H1 (cell line): Measurements from ENCODE around the gene IL1RAP. TPM values are rescaled to one million over a fixed set of nuclear protein-coding genes. Genes with fewer than 3 reads are reported as not detected.
A peak's percentile ranks its signal among the peaks of the same experiment; 100 is the strongest.

Experiments used
- CTCF ChIA-PET: fragments of 300-600 bp; sonication (Branson Sonifier 250); formaldehyde crosslinking; loops from one replicate; lab custom pipeline; 2021; ENCODE audit not compliant: partially characterized antibody; lab: Charles Lee
- POLR2A ChIA-PET: fragments of 300-600 bp; sonication (Branson Sonifier 250); formaldehyde crosslinking; loops from one replicate; lab custom pipeline; 2021; ENCODE audit warnings: inconsistent platforms; ENCODE audit not compliant: partially characterized antibody; lab: Charles Lee
- DNase-seq, 2 experiments: peaks; one replicate each; pipeline versions ENCODE4 v3.0.0 to v3.0.0-alpha.2; 2010 to 2022; ENCODE audit warnings: low spot score in 2 of 2, low read depth in 1 of 2, mixed read lengths in 1 of 2
- FAIRE-seq: peaks from 2 replicates; lab custom pipeline; 2011; peaks lifted over from hg19 to GRCh38; lab: Jason Lieb, UNC
- H2AFZ ChIP-seq: 2 replicates; pipeline ENCODE4 v1.8.1; 2012; ENCODE audit warnings: low read length, inconsistent platforms
- H2AK5ac ChIP-seq: 2 replicates; pipeline ENCODE4 v1.6.1; 2013; ENCODE audit warnings: low read depth, low read length
- H2BK120ac ChIP-seq: replicated peaks from 2 replicates; pipeline ENCODE3; 2013; ENCODE audit warnings: low read depth, low read length, inconsistent platforms
- H2BK12ac ChIP-seq: 2 replicates; pipeline ENCODE4 v1.6.1; 2013; ENCODE audit warnings: low read depth, low read length
- H2BK15ac ChIP-seq: 2 replicates; pipeline ENCODE4 v1.6.1; 2013; ENCODE audit warnings: low read length
- H2BK20ac ChIP-seq: 2 replicates; pipeline ENCODE4 v1.6.1; 2013; ENCODE audit warnings: low read length
- H2BK5ac ChIP-seq: 2 replicates; pipeline ENCODE4 v1.6.1; 2013; ENCODE audit warnings: low read depth, low read length
- H3K14ac ChIP-seq: 2 replicates; pipeline ENCODE4 v1.6.1; 2013; ENCODE audit warnings: inconsistent platforms; ENCODE audit not compliant: insufficient read length
- H3K18ac ChIP-seq: 2 replicates; pipeline ENCODE4 v1.6.1; 2013; ENCODE audit warnings: low read length; ENCODE audit errors: extremely low read depth
- H3K23ac ChIP-seq: 2 replicates; pipeline ENCODE4 v1.6.1; 2013; ENCODE audit warnings: inconsistent platforms; ENCODE audit not compliant: insufficient read length
- H3K23me2 ChIP-seq: 2 replicates; pipeline ENCODE4 v1.6.1; 2013; ENCODE audit warnings: low read depth, low read length
- H3K27ac ChIP-seq: 2 replicates; pipeline ENCODE4 v1.6.1; 2011; ENCODE audit warnings: low read depth, low read length, inconsistent platforms
- H3K27me3 ChIP-seq, 4 experiments: replicated peaks in 1 of 4; 1 replicate in 1 of 4; 2 replicates in 3 of 4; pipeline versions ENCODE4 v1.6.1 to v1.8.1; 2011 to 2013; ENCODE audit warnings: low read length in 3 of 4, mild to moderate bottlenecking in 3 of 4, inconsistent platforms in 2 of 4, mixed read lengths in 2 of 4, moderate library complexity in 1 of 4; ENCODE audit not compliant: control insufficient read depth in 3 of 4, insufficient read depth in 3 of 4; ENCODE audit errors: extremely low read depth in 1 of 4
- H3K36me3 ChIP-seq, 4 experiments: 2 replicates each; pipeline versions ENCODE4 v1.6.1 to v1.8.1; 2011 to 2013; ENCODE audit warnings: mild to moderate bottlenecking in 4 of 4, low read length in 3 of 4, moderate library complexity in 2 of 4, control low read depth in 1 of 4, inconsistent platforms in 1 of 4; ENCODE audit not compliant: insufficient read depth in 4 of 4, control insufficient read depth in 2 of 4
- H3K4ac ChIP-seq: replicated peaks from 2 replicates; pipeline ENCODE3; 2013; ENCODE audit warnings: low read length, low read depth, mixed read lengths, inconsistent platforms; ENCODE audit not compliant: insufficient read length
- H3K4me1 ChIP-seq, 4 experiments: replicated peaks in 1 of 4; 1 replicate in 1 of 4; 2 replicates in 3 of 4; pipeline versions ENCODE4 v1.6.1 to v1.8.1; 2011 to 2013; ENCODE audit warnings: low read length in 3 of 4, inconsistent platforms in 2 of 4, mixed read lengths in 1 of 4; ENCODE audit not compliant: insufficient read depth in 4 of 4, control insufficient read depth in 3 of 4
- H3K4me2 ChIP-seq, 2 experiments: 2 replicates each; pipeline versions ENCODE4 v1.6.1 to v1.8.1; 2011 to 2013; ENCODE audit warnings: low read depth in 2 of 2, low read length in 2 of 2, control low read depth in 1 of 2, inconsistent platforms in 1 of 2, mild to moderate bottlenecking in 1 of 2; ENCODE audit not compliant: insufficient read depth in 1 of 2
- H3K4me3 ChIP-seq, 4 experiments: fragments of 200-600, 300-600 bp in 1 of 4; sonication (generic), shearing (Covaris generic), sonication (Bioruptor Twin) in 1 of 4; 2 replicates each; pipeline versions ENCODE4 v1.5.1 to v1.8.1; 2011 to 2016; ENCODE audit warnings: low read length in 4 of 4, low read depth in 3 of 4, control low read depth in 2 of 4, inconsistent platforms in 2 of 4, mild to moderate bottlenecking in 2 of 4, mixed read lengths in 1 of 4, moderate library complexity in 1 of 4; ENCODE audit not compliant: insufficient read depth in 2 of 4; ENCODE audit errors: extremely low read depth in 1 of 4
- H3K56ac ChIP-seq: replicated peaks from 2 replicates; pipeline ENCODE3; 2013; ENCODE audit warnings: low read depth, mild to moderate bottlenecking, mixed read lengths, low read length, inconsistent platforms; ENCODE audit not compliant: insufficient read length
- H3K79me1 ChIP-seq: 2 replicates; pipeline ENCODE4 v1.6.1; 2013; ENCODE audit warnings: low read depth, low read length, control low read depth
- H3K79me2 ChIP-seq, 2 experiments: 2 replicates each; pipeline versions ENCODE4 v1.6.1 to v1.8.1; 2012 to 2013; ENCODE audit warnings: low read length in 2 of 2, mild to moderate bottlenecking in 2 of 2, inconsistent platforms in 1 of 2; ENCODE audit not compliant: insufficient read depth in 2 of 2, control insufficient read depth in 1 of 2
- H3K9ac ChIP-seq, 4 experiments: replicated peaks in 1 of 4; 1 replicate in 1 of 4; 2 replicates in 3 of 4; pipeline versions ENCODE4 v1.6.1 to v1.8.1; 2011 to 2013; ENCODE audit warnings: low read depth in 3 of 4, low read length in 3 of 4, control low read depth in 2 of 4, mild to moderate bottlenecking in 2 of 4, moderate library complexity in 2 of 4, inconsistent platforms in 1 of 4; ENCODE audit errors: extremely low read depth in 1 of 4
- H3K9me3 ChIP-seq, 2 experiments: 2 replicates each; pipeline versions ENCODE4 v1.6.1 to v1.8.1; 2012 to 2013; ENCODE audit warnings: mild to moderate bottlenecking in 2 of 2, moderate library complexity in 2 of 2, control low read depth in 1 of 2, inconsistent platforms in 1 of 2, low read depth in 1 of 2, low read length in 1 of 2, mixed read lengths in 1 of 2; ENCODE audit not compliant: insufficient read depth in 2 of 2
- H4K20me1 ChIP-seq, 2 experiments: replicated peaks in 1 of 2; 2 replicates each; pipeline versions ENCODE3 to v1.8.1; 2011 to 2013; ENCODE audit warnings: inconsistent platforms in 2 of 2, low read length in 2 of 2, mild to moderate bottlenecking in 1 of 2; ENCODE audit not compliant: insufficient read depth in 2 of 2, control insufficient read depth in 1 of 2
- H4K5ac ChIP-seq: 2 replicates; pipeline ENCODE4 v1.6.1; 2013; ENCODE audit warnings: low read length, low read depth, mixed read lengths, inconsistent platforms; ENCODE audit not compliant: insufficient read length
- H4K8ac ChIP-seq: 2 replicates; pipeline ENCODE4 v1.8.0; 2013; ENCODE audit warnings: mild to moderate bottlenecking, moderate library complexity, low read length, inconsistent platforms; ENCODE audit not compliant: insufficient read depth; ENCODE audit errors: extremely low read depth
- H4K91ac ChIP-seq: replicated peaks from 2 replicates; pipeline ENCODE3; 2013; ENCODE audit warnings: low read length, mixed read lengths, inconsistent platforms; ENCODE audit not compliant: insufficient read length
- CEBPB ChIP-seq: IDR thresholded peaks from 2 replicates; pipeline ENCODE4 v1.6.1; 2012; ENCODE audit warnings: low read depth, low read length
- HDAC6 ChIP-seq: IDR thresholded peaks from one replicate; pipeline ENCODE4 v1.7.1; 2012; ENCODE audit warnings: low read depth, mild to moderate bottlenecking, inconsistent platforms, low read length, moderate library complexity
- KDM1A ChIP-seq: fragments of 200-600, 300-600 bp; sonication (generic); IDR thresholded peaks from 2 replicates; pipeline ENCODE4 v1.7.1; 2016; ENCODE audit warnings: mild to moderate bottlenecking, low read length, borderline replicate concordance
- WGBS, 2 experiments: shearing (Covaris generic) in 1 of 2; methylation state at CpG; one replicate each; pipeline versions ENCODE4 v1.1.6 to v1.1.7; 2013 to 2015; ENCODE audit warnings: low lambda C conversion rate in 2 of 2, mixed read lengths in 2 of 2, inconsistent platforms in 1 of 2, low coverage in 1 of 2, missing lambda C conversion rate in 1 of 2; ENCODE audit not compliant: insufficient replicate concordance in 2 of 2, insufficient coverage in 1 of 2, insufficient read length in 1 of 2; ENCODE audit errors: extremely low coverage in 1 of 2, missing lambda C conversion rate in 1 of 2; 5-methylcytosine and 5-hydroxymethylcytosine counted together
- polyA plus RNA-seq, 7 experiments: library from polyadenylated mRNA; depleted of rRNA in 3 of 7; stranded (reverse) in 5 of 7; unstranded in 2 of 7; fragments of >200 nt in 5 of 7; fragments of 200-250 nt in 2 of 7; gene quantifications; 1 replicate in 5 of 7; 2 replicates in 1 of 7; 4 replicates in 1 of 7; pipeline versions ENCODE4 v1.2.1 to v1.2.3, GENCODE V29; 2011 to 2013; ENCODE audit warnings: missing spikeins in 2 of 7, mixed read lengths in 2 of 7
- total RNA-seq: library from RNA; stranded (reverse); fragmentation: NEBNext Ultra II Directional; extraction: Animal tissue kit (Norgen Biotek cat#: 25700); gene quantifications from 2 replicates; pipeline ENCODE4 v1.2.1, GENCODE V29; 2021

The IL1RAP gene
- total and polyA plus RNA-seq, 2 of the 8 experiments (the other 6 are each of a cell fraction or from before 2014, with no cell fraction given): 2.4 to 3.9 TPM

DNA sequence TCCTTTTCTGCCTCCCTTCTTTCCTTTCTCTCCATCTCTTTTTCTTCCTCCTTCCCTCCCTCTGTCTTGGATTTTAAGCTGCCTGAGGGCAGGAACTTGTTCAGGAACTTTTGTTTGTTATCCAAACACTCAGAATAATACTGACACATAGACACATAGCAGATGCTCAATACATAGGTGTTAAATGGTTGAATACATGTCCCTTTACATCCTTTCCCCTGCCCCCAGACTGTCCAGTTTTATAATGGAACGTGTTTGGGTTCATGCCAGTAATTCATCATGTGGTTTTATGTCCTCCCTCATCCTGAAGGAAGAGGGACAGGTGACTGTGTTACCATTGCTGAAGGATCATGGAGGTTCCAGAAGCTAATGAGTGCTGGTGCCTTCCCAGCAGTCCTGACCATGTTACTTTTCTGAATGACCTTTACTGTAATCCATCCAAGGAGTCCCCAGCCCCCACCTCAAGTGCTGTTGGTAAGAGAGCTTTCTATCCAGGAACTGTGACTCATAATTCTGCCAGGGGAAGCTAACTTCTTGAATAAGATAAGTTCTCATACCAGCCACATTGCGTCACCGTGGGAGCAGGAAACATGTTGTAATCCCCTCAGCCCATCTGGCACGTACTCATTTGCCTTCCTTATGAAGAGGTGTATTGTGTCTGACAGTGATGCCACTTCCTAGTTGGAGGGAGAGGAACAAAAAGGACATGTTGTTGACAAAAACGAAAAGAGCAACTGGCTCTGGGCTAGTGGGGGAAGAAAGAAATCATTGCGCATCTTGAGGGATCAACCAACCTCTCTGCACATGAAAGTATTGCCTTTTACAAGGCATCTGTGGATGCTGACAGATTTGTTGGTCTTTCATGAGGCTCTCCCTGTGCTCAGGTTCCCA lies 52.4 kb downstream of the IL1RAP start:
- FAIRE-seq: no peak
- WGBS, 2 experiments: 82% methylated on average over 6 of the region's 6 CpGs; no CpG with 5 or more reads in 1 of the 2 experiments
- Histone ChIP-seq H2BK5ac (no peak overlapping the region), H2AFZ (0 out of 2 replicates have a peak overlapping the region, but pooled peaks have one; percentile 4), H4K20me1 (no peaks in the 10 kb centered on the region), H3K27ac (no peak overlapping the region), H2BK120ac (no peak overlapping the region), H2BK15ac (no peak overlapping the region), H3K23me2 (no peaks in the 10 kb centered on the region), H3K14ac (no peak overlapping the region), H2BK20ac (no peak overlapping the region), H4K8ac (no peak overlapping the region)
- CTCF ChIA-PET: no interaction called here
- no peak for TF ChIP-seq KDM1A
- TF ChIP-seq CEBPB: peak; percentile 69
- TF ChIP-seq HDAC6: no peak
- TF ChIP-seq, all 59 proteins: peak for 1
- no peak for DNase-seq
- Histone ChIP-seq H3K4me3 (no peak overlapping the region), H3K56ac (no peak overlapping the region), H2AK5ac (peak overlapping the region; percentile 66; the same call in 1 of the 2 replicates), H2BK12ac (peak overlapping the region; percentile 71; the same call in 1 of the 2 replicates), H3K9me3 (no peaks in the 10 kb centered on the region), H3K4me2 (0 out of 4 replicates have a peak overlapping the region, but pooled peaks of 1 of the 2 experiments have one; percentile 17), H3K27me3 (no peaks in the 10 kb centered on the region), H3K9ac (no peak overlapping the region), H3K36me3 (no peaks in the 10 kb centered on the region), H3K79me1 (no peaks in the 10 kb centered on the region), H3K4me1 (peaks cover 0 to 7% (median 3%) of the 10 kb centered on the region in 4 experiments; a peak in 3 of 7 replicates), H3K79me2 (no peaks in the 10 kb centered on the region), H3K23ac (no peak overlapping the region), H3K4ac (no peak overlapping the region), H4K91ac (no peak overlapping the region), H3K18ac (no peak overlapping the region), H4K5ac (no peak overlapping the region)
- POLR2A ChIA-PET: no interaction called here
